Spinal cord (tissue), 10 donors: ENCODE data around the gene C1orf105. TPM values are rescaled to one million over a fixed set of nuclear protein-coding genes. Genes with fewer than 3 reads are reported as not detected.

Experiments
- DNase-seq, 6 donors: peaks; one replicate each; pipeline versions ENCODE4 v3.0.0 to v3.0.0-alpha.2; 2013 to 2015; ENCODE audit warnings: low spot score in 6 of 6, low read depth in 4 of 6
- H3K27ac ChIP-seq: one replicate; pipeline ENCODE4 v1.5.1; 2013; ENCODE audit warnings: low read depth, low read length, control low read depth
- H3K27me3 ChIP-seq: one replicate; pipeline ENCODE4 v1.6.1; 2013; ENCODE audit warnings: low read length; ENCODE audit not compliant: control insufficient read depth, insufficient read depth
- H3K36me3 ChIP-seq: one replicate; pipeline ENCODE4 v1.6.1; 2013; ENCODE audit warnings: low read length; ENCODE audit not compliant: control insufficient read depth, insufficient read depth
- H3K4me1 ChIP-seq: one replicate; pipeline ENCODE4 v1.6.1; 2013; ENCODE audit warnings: low read length; ENCODE audit not compliant: control insufficient read depth, insufficient read depth
- H3K4me3 ChIP-seq: one replicate; pipeline ENCODE4 v1.5.1; 2013; ENCODE audit warnings: low read depth, low read length, control low read depth
- H3K9me3 ChIP-seq: one replicate; pipeline ENCODE4 v1.6.1; 2013; ENCODE audit warnings: low read length; ENCODE audit not compliant: control insufficient read depth, insufficient read depth
- WGBS: methylation state at CpG from one replicate; pipeline ENCODE4 v1.1.5; 2013; ENCODE audit warnings: missing lambda C conversion rate; ENCODE audit not compliant: insufficient coverage; 5-methylcytosine and 5-hydroxymethylcytosine counted together
- polyA plus RNA-seq, 2 donors: library from polyadenylated mRNA; unstranded; fragments of 120-200 nt; gene quantifications; one replicate each; pipeline ENCODE4 v1.2.1, GENCODE V29; 2013; ENCODE audit not compliant: insufficient read length in 2 of 2
- total RNA-seq, 2 donors: library from RNA; depleted of rRNA in 1 of 2; stranded (reverse); fragments of 120-200 nt in 1 of 2; fragments of >200 nt in 1 of 2; gene quantifications; one replicate each; pipeline versions ENCODE4 v1.2.3 to v1.2.4, GENCODE V29; 2013 to 2014
- donor health status: healthy.

Gene C1orf105
- total and polyA plus RNA-seq, 4 donors: not detected

- no peak overlapping the region for H3K27ac ChIP-seq
Observed at GRCh38 chr1:172401477-172401876, 19.0 kb upstream of the C1orf105 start.

GRCh38 chr1:172401892-172402291 lies 18.6 kb upstream of the C1orf105 start:
- WGBS: 83% methylated on average over 3 of the region's 5 CpGs
- no peak for DNase-seq
- Histone ChIP-seq H3K27me3 (no peaks in the 10 kb centered on the region), H3K9me3 (no peaks in the 10 kb centered on the region), H3K4me1 (peaks cover 4% of the 10 kb centered on the region), H3K4me3 (no peak overlapping the region), H3K36me3 (no peaks in the 10 kb centered on the region), H3K27ac (no peak overlapping the region)

More at GRCh38 chr1:172401477-172401876, 19.0 kb upstream of the C1orf105 start:
- Histone ChIP-seq H3K4me1 (peaks cover 4% of the 10 kb centered on the region), H3K4me3 (no peak overlapping the region), H3K36me3 (no peaks in the 10 kb centered on the region), H3K27me3 (no peaks in the 10 kb centered on the region), H3K9me3 (no peaks in the 10 kb centered on the region)
- DNase-seq: no peak

GRCh38 chr1:172402878-172403569 lies 17.5 kb upstream of the C1orf105 start:
- H3K36me3 ChIP-seq: no peaks in the 10 kb centered on the region
- no peaks in the 10 kb centered on the region for H3K9me3 ChIP-seq
- no peak for DNase-seq
- peaks cover 4% of the 10 kb centered on the region for H3K4me1 ChIP-seq
- no peak overlapping the region for H3K27ac ChIP-seq
- 78% methylated on average over 1 of the region's 1 CpG for WGBS
- H3K4me3 ChIP-seq: no peak overlapping the region
- no peaks in the 10 kb centered on the region for H3K27me3 ChIP-seq

GRCh38 chr1:172404121-172404520 lies 16.4 kb upstream of the C1orf105 start:
- no peak overlapping the region for H3K4me3 ChIP-seq

GRCh38 chr1:172405912-172406311 lies 14.6 kb upstream of the C1orf105 start:
- no peak overlapping the region for H3K4me3 ChIP-seq
- H3K9me3 ChIP-seq: no peaks in the 10 kb centered on the region
- no peak overlapping the region for H3K27ac ChIP-seq
- no peaks in the 10 kb centered on the region for H3K27me3 ChIP-seq
- no peaks in the 10 kb centered on the region for H3K36me3 ChIP-seq
- DNase-seq: no peak
- H3K4me1 ChIP-seq: no peaks in the 10 kb centered on the region

More at GRCh38 chr1:172404121-172404520, 16.4 kb upstream of the C1orf105 start:
- DNase-seq: no peak
- Histone ChIP-seq H3K36me3 (no peaks in the 10 kb centered on the region), H3K27me3 (no peaks in the 10 kb centered on the region), H3K27ac (no peak overlapping the region), H3K4me1 (peaks cover 4% of the 10 kb centered on the region), H3K9me3 (no peaks in the 10 kb centered on the region)

- Histone ChIP-seq H3K27me3 (no peaks in the 10 kb centered on the region), H3K4me1 (no peaks in the 10 kb centered on the region), H3K36me3 (no peaks in the 10 kb centered on the region), H3K27ac (no peak overlapping the region), H3K4me3 (no peak overlapping the region), H3K9me3 (no peaks in the 10 kb centered on the region)
- WGBS: no CpG with 5 or more reads among the region's 1 CpG
- DNase-seq: no peak
Observed at GRCh38 chr1:172406968-172407367, 13.5 kb upstream of the C1orf105 start.

GRCh38 chr1:172408958-172409357 lies 11.5 kb upstream of the C1orf105 start:
- H3K4me1 ChIP-seq: no peaks in the 10 kb centered on the region
- H3K36me3 ChIP-seq: peaks cover 2% of the 10 kb centered on the region
- no peak overlapping the region for H3K27ac ChIP-seq
- no CpG with 5 or more reads among the region's 1 CpG for WGBS
- H3K27me3 ChIP-seq: no peaks in the 10 kb centered on the region
- no peak for DNase-seq
- H3K4me3 ChIP-seq: no peak overlapping the region
- no peaks in the 10 kb centered on the region for H3K9me3 ChIP-seq

GRCh38 chr1:172410027-172410426 lies 10.5 kb upstream of the C1orf105 start:
- no CpG with 5 or more reads among the region's 1 CpG for WGBS
- Histone ChIP-seq H3K4me1 (no peaks in the 10 kb centered on the region), H3K27me3 (no peaks in the 10 kb centered on the region), H3K27ac (no peak overlapping the region), H3K4me3 (no peak overlapping the region), H3K9me3 (no peaks in the 10 kb centered on the region), H3K36me3 (peaks cover 2% of the 10 kb centered on the region)
- no peak for DNase-seq

GRCh38 chr1:172411791-172412338 lies 8.6 kb upstream of the C1orf105 start:
- no peak overlapping the region for H3K27ac ChIP-seq
- no peak overlapping the region for H3K4me3 ChIP-seq
- H3K36me3 ChIP-seq: peaks cover 2% of the 10 kb centered on the region
- no peaks in the 10 kb centered on the region for H3K4me1 ChIP-seq
- no peaks in the 10 kb centered on the region for H3K9me3 ChIP-seq
- no CpG with 5 or more reads among the region's 2 CpGs for WGBS
- H3K27me3 ChIP-seq: no peaks in the 10 kb centered on the region
- DNase-seq: no peak

GRCh38 chr1:172414331-172414730 lies 6.2 kb upstream of the C1orf105 start:
- Histone ChIP-seq H3K4me3 (no peak overlapping the region), H3K27ac (no peak overlapping the region), H3K4me1 (no peaks in the 10 kb centered on the region), H3K27me3 (no peaks in the 10 kb centered on the region), H3K36me3 (peaks cover 2% of the 10 kb centered on the region), H3K9me3 (no peaks in the 10 kb centered on the region)
- no peak for DNase-seq
